OCI-LY1 (cell line): ENCODE results near the gene MEAF6.

Experiments used
- H2AFZ ChIP-seq: fragments of 200-600 bp; sonication (generic), shearing (Covaris generic); 2 replicates; pipeline ENCODE4 v1.6.0; 2014; ENCODE audit warnings: antibody characterized with exemption, mild to moderate bottlenecking, low read length
- H3F3A ChIP-seq: fragments of 200-600 bp; sonication (generic), shearing (Covaris generic); 2 replicates; pipeline ENCODE4 v1.6.0; 2014; ENCODE audit warnings: mild to moderate bottlenecking, antibody characterized with exemption, low read length, moderate library complexity; ENCODE audit not compliant: insufficient read depth
- H3K27ac ChIP-seq: fragments of 200-600 bp; sonication (generic); 2 replicates; pipeline ENCODE4 v1.5.1; 2014; ENCODE audit warnings: low read length, mixed run types, mild to moderate bottlenecking, low read depth; ENCODE audit not compliant: poor library complexity, severe bottlenecking
- H3K27me3 ChIP-seq: fragments of 200-600 bp; sonication (generic); 2 replicates; pipeline ENCODE4 v1.6.0; 2014; ENCODE audit warnings: antibody characterized with exemption, mild to moderate bottlenecking, low read length, moderate library complexity; ENCODE audit not compliant: insufficient read depth
- H3K36me3 ChIP-seq: fragments of 200-600 bp; sonication (generic); 2 replicates; pipeline ENCODE4 v1.6.1; 2014; ENCODE audit warnings: mild to moderate bottlenecking, antibody characterized with exemption, low read length, moderate library complexity, mixed read lengths; ENCODE audit not compliant: insufficient read depth
- H3K4me1 ChIP-seq: fragments of 200-600 bp; sonication (generic); 2 replicates; pipeline ENCODE4 v1.5.1; 2014; ENCODE audit warnings: mild to moderate bottlenecking, low read length, moderate library complexity; ENCODE audit not compliant: insufficient read depth, severe bottlenecking
- H3K4me2 ChIP-seq: fragments of 200-600 bp; sonication (generic), shearing (Covaris generic); 2 replicates; pipeline ENCODE4 v1.6.1; 2014; ENCODE audit warnings: low read length
- H3K4me3 ChIP-seq: fragments of 200-600 bp; sonication (generic); 2 replicates; pipeline ENCODE4 v1.5.1; 2014; ENCODE audit warnings: low read length, low read depth, mild to moderate bottlenecking, mixed read lengths; ENCODE audit not compliant: poor library complexity, severe bottlenecking
- H3K79me2 ChIP-seq: fragments of 200-600 bp; shearing (Covaris generic); 2 replicates; pipeline ENCODE4 v1.6.1; 2016; ENCODE audit warnings: mixed run types, low read length, mixed read lengths; ENCODE audit not compliant: insufficient read depth
- H3K9ac ChIP-seq: fragments of 200-600 bp; sonication (generic), shearing (Covaris generic); 2 replicates; pipeline ENCODE4 v1.6.1; 2014; ENCODE audit warnings: mild to moderate bottlenecking, low read length, mixed read lengths
- H3K9me2 ChIP-seq: fragments of 200-600 bp; sonication (generic), shearing (Covaris generic); 2 replicates; pipeline ENCODE4 v1.6.1; 2014; ENCODE audit warnings: low read depth, mild to moderate bottlenecking, low read length, mixed read lengths
- H3K9me3 ChIP-seq: fragments of 200-600 bp; shearing (Covaris generic); 2 replicates; pipeline ENCODE4 v1.6.1; 2014; ENCODE audit warnings: low read length, mixed read lengths
- H4K20me1 ChIP-seq: fragments of 200-600 bp; sonication (generic), shearing (Covaris generic); 2 replicates; pipeline ENCODE4 v1.6.0; 2016; ENCODE audit warnings: mild to moderate bottlenecking, low read length; ENCODE audit not compliant: insufficient read depth
- CTCF ChIP-seq: fragments of 200-600 bp; sonication (generic), shearing (Covaris generic); IDR thresholded peaks from 2 replicates; pipeline ENCODE4 v1.5.1; 2017; ENCODE audit warnings: mild to moderate bottlenecking, antibody characterized with exemption, low read length, moderate library complexity, mixed read lengths
- EZH2 ChIP-seq: fragments of 200-600 bp; sonication (generic), shearing (Covaris generic); IDR thresholded peaks from 2 replicates; pipeline ENCODE4 v1.8.0; 2017; ENCODE audit warnings: borderline replicate concordance, mixed run types, mild to moderate bottlenecking, antibody characterized with exemption, low read length, moderate library complexity, mixed read lengths

MEAF6 gene

GRCh38 chr1:37449936-37450335 lies 64.6 kb downstream of the MEAF6 start:
- Histone ChIP-seq H3F3A (no peaks in the 10 kb centered on the region), H3K9me2 (no peaks in the 10 kb centered on the region), H3K27me3 (no peaks in the 10 kb centered on the region), H3K4me1 (peaks cover 5% of the 10 kb centered on the region), H3K36me3 (no peaks in the 10 kb centered on the region), H3K4me3 (no peak overlapping the region), H3K27ac (no peak overlapping the region), H3K9me3 (no peaks in the 10 kb centered on the region), H3K9ac (no peak overlapping the region), H3K79me2 (no peaks in the 10 kb centered on the region), H2AFZ (no peak overlapping the region), H4K20me1 (no peaks in the 10 kb centered on the region), H3K4me2 (no peak overlapping the region)
- no peak for TF ChIP-seq EZH2
- TF ChIP-seq CTCF = no peak

GRCh38 chr1:37448691-37449417 lies 65.7 kb downstream of the MEAF6 start:
- no peak overlapping the region for H3K9ac ChIP-seq
- no peaks in the 10 kb centered on the region for H3K36me3 ChIP-seq
- no peak overlapping the region for H3K4me3 ChIP-seq
- H4K20me1 ChIP-seq = no peaks in the 10 kb centered on the region
- no peak overlapping the region for H3K4me2 ChIP-seq
- H3K9me3 ChIP-seq = no peaks in the 10 kb centered on the region
- H3F3A ChIP-seq = no peaks in the 10 kb centered on the region
- no peaks in the 10 kb centered on the region for H3K27me3 ChIP-seq
- TF ChIP-seq CTCF (no peak), EZH2 (no peak)
- no peak overlapping the region for H2AFZ ChIP-seq
- H3K79me2 ChIP-seq = no peaks in the 10 kb centered on the region
- H3K9me2 ChIP-seq = no peaks in the 10 kb centered on the region
- no peak overlapping the region for H3K27ac ChIP-seq
- H3K4me1 ChIP-seq = peaks cover 4% of the 10 kb centered on the region

- H3K4me3 ChIP-seq = no peak overlapping the region
- no peaks in the 10 kb centered on the region for H3K9me2 ChIP-seq
- H3K79me2 ChIP-seq = no peaks in the 10 kb centered on the region
- H2AFZ ChIP-seq = no peak overlapping the region
- no peaks in the 10 kb centered on the region for H3K36me3 ChIP-seq
- TF ChIP-seq EZH2 (no peak), CTCF (no peak)
- H3K27me3 ChIP-seq = no peaks in the 10 kb centered on the region
- no peaks in the 10 kb centered on the region for H3K9me3 ChIP-seq
- no peak overlapping the region for H3K9ac ChIP-seq
- peaks cover 4% of the 10 kb centered on the region for H3K4me1 ChIP-seq
- no peaks in the 10 kb centered on the region for H3F3A ChIP-seq
- no peak overlapping the region for H3K4me2 ChIP-seq
- H3K27ac ChIP-seq = no peak overlapping the region
- no peaks in the 10 kb centered on the region for H4K20me1 ChIP-seq
These were observed 66.4 kb downstream of the MEAF6 start for GRCh38 chr1:37448185-37448584.
